RKO (cell line): ENCODE measurements around the gene SHKBP1.
"Not testable (repeated sequence)": the region's sequence is repeated elsewhere in the genome, so short reads cannot be mapped to it uniquely, and the experiment has no call there.

Experiments
- DNase-seq: peaks from one replicate; pipeline ENCODE4 v3.0.0-alpha.2; 2016; ENCODE audit warnings: low spot score

The SHKBP1 gene

GRCh38 chr19:40585982-40586422 is 9.3 kb downstream of the SHKBP1 start:
- no peak for DNase-seq

- DNase-seq: no peak
Measured at GRCh38 chr19:40586611-40587010, 9.9 kb downstream of the SHKBP1 start.

GRCh38 chr19:40588110-40588854 is 11.6 kb downstream of the SHKBP1 start:
- DNase-seq: no peak

- no peak for DNase-seq
Measured at GRCh38 chr19:40588926-40589569, 12.4 kb downstream of the SHKBP1 start.

- no peak for DNase-seq
Measured at GRCh38 chr19:40589591-40590429, 13.1 kb downstream of the SHKBP1 start.

- no peak for DNase-seq
Measured at GRCh38 chr19:40590464-40591265, 14.0 kb downstream of the SHKBP1 start.

- DNase-seq: not testable (repeated sequence)
Measured at GRCh38 chr19:40591724-40592123, 15.1 kb downstream of the SHKBP1 start.

- peak; percentile 79 for DNase-seq
Measured at GRCh38 chr19:40592170-40592569, 15.5 kb downstream of the SHKBP1 start.

GRCh38 chr19:40594255-40594654 is 17.6 kb downstream of the SHKBP1 start:
- no peak for DNase-seq

GRCh38 chr19:40594657-40595091 is 18.0 kb downstream of the SHKBP1 start:
- peak; percentile 88 for DNase-seq

GRCh38 chr19:40596608-40597328 is 20.1 kb downstream of the SHKBP1 start:
- DNase-seq: no peak

GRCh38 chr19:40597329-40597838 is 20.7 kb downstream of the SHKBP1 start:
- DNase-seq: no peak

GRCh38 chr19:40598121-40598917 is 21.6 kb downstream of the SHKBP1 start:
- DNase-seq: peak; percentile 90

- no peak for DNase-seq
Measured at GRCh38 chr19:40598918-40599307, 22.2 kb downstream of the SHKBP1 start.

- peak; percentile 49 for DNase-seq
Measured at GRCh38 chr19:40599331-40599901, 22.7 kb downstream of the SHKBP1 start.

- DNase-seq: no peak
Measured at GRCh38 chr19:40599902-40600569, 23.4 kb downstream of the SHKBP1 start.

- DNase-seq: no peak
Measured at GRCh38 chr19:40600570-40601133, 24.0 kb downstream of the SHKBP1 start.

- peak; percentile 67 for DNase-seq
Measured at GRCh38 chr19:40601134-40601974, 24.7 kb downstream of the SHKBP1 start, which contains the start of gene LTBP4. TSS of gene LTBP4 (plus strand) at chr19:40601369. CDS start at chr19:40601388, 19 bp downstream.
